Esophagus squamous epithelium (tissue), 4 donors: ENCODE data around the gene LRBA.

Source experiments
- CTCF ChIP-seq, 6 experiments: fragments of 450-650 bp in 4 of 6; fragments of 200-600 bp in 2 of 6; sonication (generic) in 2 of 6; IDR thresholded peaks; one replicate each; pipeline ENCODE4 v1.5.1; 2016 to 2019; ENCODE audit warnings: antibody characterized with exemption in 6 of 6, mild to moderate bottlenecking in 4 of 6, moderate library complexity in 4 of 6
- POLR2A ChIP-seq, 4 donors: fragments of 450-650 bp; IDR thresholded peaks; one replicate each; pipeline ENCODE4 v1.6.1; 2017; ENCODE audit warnings: antibody characterized with exemption in 4 of 4, mild to moderate bottlenecking in 4 of 4, moderate library complexity in 3 of 4

GRCh38 chr4:150336676-150337412 lies 678.2 kb downstream of the LRBA start:
- TF ChIP-seq POLR2A (IDR thresholded peaks at IDR 0.05) (no peak), CTCF (IDR thresholded peaks at IDR 0.05) (no peak)
